H1 (cell line): ENCODE results near the gene WBP4.

ENCODE experiments used
- EGR1 ChIP-seq: IDR thresholded peaks from 2 replicates; pipeline ENCODE4 v1.6.1; 2011; ENCODE audit warnings: low read depth, low read length, borderline replicate concordance
- POLR2A ChIP-seq, 2 experiments: IDR thresholded peaks; 1 replicate in 1 of 2; 2 replicates in 1 of 2; pipeline ENCODE4 v1.6.1; 2011; ENCODE audit warnings: low read depth in 2 of 2, low read length in 2 of 2, mild to moderate bottlenecking in 2 of 2; ENCODE audit errors: control extremely low read depth in 1 of 2
- POLR2AphosphoS5 ChIP-seq: IDR thresholded peaks from 2 replicates; pipeline ENCODE4 v1.6.1; 2011; ENCODE audit warnings: low read depth, low read length

DNA sequence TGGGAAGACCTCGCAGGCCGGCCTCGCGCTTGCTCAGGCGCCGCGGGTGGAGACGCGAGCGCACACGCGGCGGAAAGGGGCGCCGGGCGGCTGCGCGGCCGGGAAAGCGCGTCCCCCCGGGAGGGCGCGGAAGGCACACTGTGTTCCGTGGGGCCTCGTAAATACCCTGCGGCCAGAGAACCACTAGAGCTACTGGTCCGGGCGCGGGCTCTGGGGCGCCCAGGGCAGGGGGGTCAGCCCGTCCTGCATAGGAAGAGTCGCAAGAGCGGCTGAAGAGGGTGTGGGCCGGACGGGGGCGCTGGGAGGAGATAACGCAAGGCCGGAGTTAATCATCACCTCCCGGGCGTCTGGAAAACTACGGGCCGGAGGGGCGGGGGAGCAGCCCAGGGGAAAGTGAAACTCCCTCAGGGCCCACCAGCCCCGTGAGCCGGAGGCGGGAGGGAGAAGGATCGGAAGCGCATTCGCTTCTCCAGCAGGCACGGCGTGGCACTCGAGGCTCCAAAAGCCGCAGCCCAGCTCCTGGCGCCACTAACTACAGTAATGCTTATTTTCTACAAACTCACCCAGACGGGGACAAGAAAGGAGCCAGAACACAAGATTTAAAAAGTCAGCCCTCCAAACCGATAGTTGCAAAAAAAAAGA is 1.1 kb upstream of the WBP4 start:
- TF ChIP-seq EGR1: no peak
- peak in 1 of 2 experiments; percentile 72; a peak in 2 of 3 replicates for TF ChIP-seq POLR2A (IDR thresholded peaks at IDR 0.05; ENCODE audit: control extremely low read depth in 1 of 2, low read depth in 2 of 2, low read length in 2 of 2)
- TF ChIP-seq POLR2AphosphoS5: peak; percentile 36; the same call in 1 of the 2 replicates
